ENCODE results near the gene B3GALNT2.

B3GALNT2 gene

GRCh38 chr1:235455823-235456222, 48.4 kb downstream of the B3GALNT2 start:
- H3K27ac ChIP-seq (ENCODE audit: insufficient read depth, low read length, poor library complexity, severe bottlenecking), result no peak overlapping the region
- no peaks in the 10 kb centered on the region for H3K9me3 ChIP-seq (ENCODE audit: control insufficient read depth, low read length)
- no peaks in the 10 kb centered on the region for H3K27me3 ChIP-seq (replicated peaks; ENCODE audit: control insufficient read depth, insufficient read depth, low read length, poor library complexity, severe bottlenecking)
- no peak for DNase-seq
- no peaks in the 10 kb centered on the region for H3K36me3 ChIP-seq (ENCODE audit: control insufficient read depth, insufficient read depth, low read length)
- H3K4me1 ChIP-seq (ENCODE audit: control insufficient read depth, insufficient read depth, low read length, poor library complexity, severe bottlenecking), result no peaks in the 10 kb centered on the region
- H3K4me3 ChIP-seq (ENCODE audit: insufficient read depth, low read depth, low read length, poor library complexity, severe bottlenecking), result no peak overlapping the region

GRCh38 chr1:235455097-235455496, 49.2 kb downstream of the B3GALNT2 start:
- no peak for DNase-seq
- no peak overlapping the region for H3K4me3 ChIP-seq (ENCODE audit: insufficient read depth, low read depth, low read length, poor library complexity, severe bottlenecking)
- H3K36me3 ChIP-seq (ENCODE audit: control insufficient read depth, insufficient read depth, low read length), result peaks cover 3% of the 10 kb centered on the region
- H3K9me3 ChIP-seq (ENCODE audit: control insufficient read depth, low read length), result no peaks in the 10 kb centered on the region
- no peaks in the 10 kb centered on the region for H3K27me3 ChIP-seq (replicated peaks; ENCODE audit: control insufficient read depth, insufficient read depth, low read length, poor library complexity, severe bottlenecking)
- H3K27ac ChIP-seq (ENCODE audit: insufficient read depth, low read length, poor library complexity, severe bottlenecking), result no peak overlapping the region
- no peaks in the 10 kb centered on the region for H3K4me1 ChIP-seq (ENCODE audit: control insufficient read depth, insufficient read depth, low read length, poor library complexity, severe bottlenecking)

DNA sequence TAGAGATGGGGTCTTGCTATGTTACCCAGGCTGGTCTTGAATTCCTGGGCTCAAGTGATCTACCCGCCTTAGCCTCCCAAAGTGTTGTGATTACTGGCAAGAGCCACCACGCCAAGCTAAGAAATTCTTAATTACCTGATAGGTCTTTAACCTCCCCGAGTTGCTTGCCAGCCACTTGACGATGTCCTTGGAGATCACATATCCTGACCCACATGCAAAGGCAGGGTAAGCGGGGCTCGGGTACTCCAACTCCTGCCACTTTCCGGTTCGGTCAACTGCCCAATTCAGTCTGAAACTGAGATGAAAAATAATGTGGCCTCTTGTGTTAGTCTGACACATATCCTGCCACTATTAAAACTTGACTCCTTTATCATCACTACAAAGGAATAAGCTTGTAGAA, 50.2 kb downstream of the B3GALNT2 start:
- Histone ChIP-seq H3K27me3 (replicated peaks; ENCODE audit: control insufficient read depth, insufficient read depth, low read length, poor library complexity, severe bottlenecking) (no peaks in the 10 kb centered on the region), H3K9me3 (ENCODE audit: control insufficient read depth, low read length) (no peaks in the 10 kb centered on the region), H3K4me3 (ENCODE audit: insufficient read depth, low read depth, low read length, poor library complexity, severe bottlenecking) (no peak overlapping the region), H3K36me3 (ENCODE audit: control insufficient read depth, insufficient read depth, low read length) (peaks cover 8% of the 10 kb centered on the region), H3K4me1 (ENCODE audit: control insufficient read depth, insufficient read depth, low read length, poor library complexity, severe bottlenecking) (no peaks in the 10 kb centered on the region), H3K27ac (ENCODE audit: insufficient read depth, low read length, poor library complexity, severe bottlenecking) (no peak overlapping the region)
- DNase-seq, result no peak

DNA sequence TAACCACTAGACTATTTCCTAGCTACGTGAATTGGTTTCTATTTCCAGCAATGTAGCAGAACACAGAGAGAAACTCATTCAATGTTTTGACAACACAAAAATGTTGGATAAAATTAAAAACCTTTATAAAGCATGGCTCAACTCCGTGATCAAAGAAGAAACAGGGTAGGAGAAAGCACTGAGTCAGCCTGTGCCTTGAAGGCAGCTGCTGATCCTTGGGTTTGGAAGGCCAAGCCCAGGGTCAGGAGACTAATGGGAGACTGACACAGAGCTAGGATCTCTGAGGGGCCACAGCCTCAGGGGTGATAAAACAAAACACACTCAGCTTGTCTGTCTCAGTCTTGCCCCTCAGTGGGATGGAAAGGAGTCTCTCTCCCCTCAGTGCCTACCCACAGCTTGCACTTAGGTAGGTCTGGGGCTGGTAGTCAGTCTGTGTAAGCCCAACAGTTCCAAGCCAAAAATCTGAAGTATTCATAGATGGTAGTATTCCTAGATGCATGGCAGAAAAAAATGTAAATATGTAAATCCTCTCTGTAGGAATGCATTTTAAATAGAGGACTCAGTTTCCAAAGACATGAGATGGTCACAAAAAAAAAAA, 53.3 kb downstream of the B3GALNT2 start:
- H3K4me3 ChIP-seq (ENCODE audit: insufficient read depth, low read depth, low read length, poor library complexity, severe bottlenecking), result no peak overlapping the region
- H3K27me3 ChIP-seq (replicated peaks; ENCODE audit: control insufficient read depth, insufficient read depth, low read length, poor library complexity, severe bottlenecking), result no peaks in the 10 kb centered on the region
- H3K27ac ChIP-seq (ENCODE audit: insufficient read depth, low read length, poor library complexity, severe bottlenecking), result no peak overlapping the region
- no peaks in the 10 kb centered on the region for H3K4me1 ChIP-seq (ENCODE audit: control insufficient read depth, insufficient read depth, low read length, poor library complexity, severe bottlenecking)
- no peaks in the 10 kb centered on the region for H3K9me3 ChIP-seq (ENCODE audit: control insufficient read depth, low read length)
- H3K36me3 ChIP-seq (ENCODE audit: control insufficient read depth, insufficient read depth, low read length), result peaks cover 22% of the 10 kb centered on the region
- DNase-seq, result no peak

DNA sequence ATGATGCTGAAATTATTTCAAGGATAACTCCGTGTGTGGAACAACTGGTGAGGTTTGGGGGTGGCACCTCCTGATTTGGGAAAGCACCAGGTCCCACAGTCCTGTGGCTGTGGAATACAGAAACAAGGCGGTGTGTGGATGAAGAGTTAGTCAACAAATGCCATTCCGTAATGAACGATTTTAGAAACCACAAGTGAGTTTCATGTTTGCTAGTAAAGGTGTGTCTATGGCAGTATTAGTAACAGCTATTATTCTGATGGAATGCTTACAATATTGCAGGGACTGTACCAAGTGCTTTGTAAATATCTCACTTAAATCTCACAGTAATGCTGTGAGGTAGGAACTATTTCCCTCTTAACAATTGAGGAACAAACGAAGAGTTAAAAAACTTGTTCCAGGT, 53.8 kb downstream of the B3GALNT2 start:
- H3K9me3 ChIP-seq (ENCODE audit: control insufficient read depth, low read length), result no peaks in the 10 kb centered on the region
- H3K4me1 ChIP-seq (ENCODE audit: control insufficient read depth, insufficient read depth, low read length, poor library complexity, severe bottlenecking), result no peaks in the 10 kb centered on the region
- no peaks in the 10 kb centered on the region for H3K27me3 ChIP-seq (replicated peaks; ENCODE audit: control insufficient read depth, insufficient read depth, low read length, poor library complexity, severe bottlenecking)
- H3K4me3 ChIP-seq (ENCODE audit: insufficient read depth, low read depth, low read length, poor library complexity, severe bottlenecking), result no peak overlapping the region
- DNase-seq, result no peak
- H3K27ac ChIP-seq (ENCODE audit: insufficient read depth, low read length, poor library complexity, severe bottlenecking), result no peak overlapping the region
- H3K36me3 ChIP-seq (ENCODE audit: control insufficient read depth, insufficient read depth, low read length), result peaks cover 27% of the 10 kb centered on the region

DNA sequence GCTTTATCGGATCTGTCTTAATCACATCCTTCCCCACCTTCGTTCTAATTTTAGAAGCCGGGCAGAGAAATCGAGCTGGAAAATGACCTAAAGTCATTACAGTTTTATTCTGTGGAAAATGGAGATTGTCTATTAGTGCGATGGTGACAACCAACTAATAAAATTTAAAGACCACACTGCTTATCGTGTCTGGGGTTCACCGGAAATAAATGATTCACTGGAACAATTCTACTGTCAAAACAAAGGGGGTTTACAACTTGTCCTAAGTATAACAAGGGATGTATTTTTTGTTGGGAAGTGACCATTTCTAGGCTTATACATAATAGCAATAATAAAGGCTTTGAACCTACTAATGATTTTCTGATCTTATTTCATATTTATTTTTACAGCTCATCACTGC, 55.6 kb downstream of the B3GALNT2 start:
- Histone ChIP-seq H3K36me3 (ENCODE audit: control insufficient read depth, insufficient read depth, low read length) (peaks cover 37% of the 10 kb centered on the region), H3K27me3 (replicated peaks; ENCODE audit: control insufficient read depth, insufficient read depth, low read length, poor library complexity, severe bottlenecking) (no peaks in the 10 kb centered on the region), H3K4me3 (ENCODE audit: insufficient read depth, low read depth, low read length, poor library complexity, severe bottlenecking) (no peak overlapping the region), H3K9me3 (ENCODE audit: control insufficient read depth, low read length) (no peaks in the 10 kb centered on the region), H3K4me1 (ENCODE audit: control insufficient read depth, insufficient read depth, low read length, poor library complexity, severe bottlenecking) (no peaks in the 10 kb centered on the region), H3K27ac (ENCODE audit: insufficient read depth, low read length, poor library complexity, severe bottlenecking) (no peak overlapping the region)
- DNase-seq, result no peak

DNA sequence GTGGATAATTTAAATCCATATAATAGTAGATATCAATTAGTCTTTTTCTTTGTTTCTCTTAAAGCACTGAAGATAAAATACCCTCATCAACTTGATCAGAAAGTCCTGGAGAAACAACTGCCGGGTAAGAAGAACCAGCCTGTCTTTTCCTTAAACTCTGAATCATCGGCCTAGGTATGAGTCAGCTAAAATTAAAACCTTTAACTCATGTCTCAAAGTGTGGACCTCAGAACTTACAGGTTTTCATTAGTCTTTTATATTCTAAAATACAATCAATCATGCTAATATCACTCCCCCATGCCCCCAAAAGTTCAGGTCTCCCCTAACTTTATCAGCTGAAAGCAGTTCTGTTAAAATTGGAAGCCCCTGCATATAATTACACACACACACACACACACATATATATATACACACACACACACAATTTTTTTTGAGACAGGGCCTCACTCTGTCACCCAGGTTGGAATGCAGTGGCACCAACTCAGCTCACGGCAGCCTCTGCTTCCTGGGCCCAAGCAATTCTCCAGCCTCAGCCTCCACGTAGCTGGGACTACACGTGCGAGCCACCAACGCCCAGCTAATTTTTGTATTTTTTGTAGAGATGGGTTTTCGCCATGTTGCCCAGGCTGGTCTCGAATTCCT, 61.3 kb downstream of the B3GALNT2 start:
- Histone ChIP-seq H3K4me3 (ENCODE audit: insufficient read depth, low read depth, low read length, poor library complexity, severe bottlenecking) (no peak overlapping the region), H3K27me3 (replicated peaks; ENCODE audit: control insufficient read depth, insufficient read depth, low read length, poor library complexity, severe bottlenecking) (no peaks in the 10 kb centered on the region), H3K9me3 (ENCODE audit: control insufficient read depth, low read length) (no peaks in the 10 kb centered on the region), H3K36me3 (ENCODE audit: control insufficient read depth, insufficient read depth, low read length) (peaks cover 36% of the 10 kb centered on the region), H3K27ac (ENCODE audit: insufficient read depth, low read length, poor library complexity, severe bottlenecking) (no peak overlapping the region), H3K4me1 (ENCODE audit: control insufficient read depth, insufficient read depth, low read length, poor library complexity, severe bottlenecking) (no peaks in the 10 kb centered on the region)
- no peak for DNase-seq

GRCh38 chr1:235441159-235441685, 63.0 kb downstream of the B3GALNT2 start:
- Histone ChIP-seq H3K4me3 (ENCODE audit: insufficient read depth, low read depth, low read length, poor library complexity, severe bottlenecking) (no peak overlapping the region), H3K27me3 (replicated peaks; ENCODE audit: control insufficient read depth, insufficient read depth, low read length, poor library complexity, severe bottlenecking) (no peaks in the 10 kb centered on the region), H3K9me3 (ENCODE audit: control insufficient read depth, low read length) (no peaks in the 10 kb centered on the region), H3K36me3 (ENCODE audit: control insufficient read depth, insufficient read depth, low read length) (peaks cover 37% of the 10 kb centered on the region), H3K4me1 (ENCODE audit: control insufficient read depth, insufficient read depth, low read length, poor library complexity, severe bottlenecking) (no peaks in the 10 kb centered on the region), H3K27ac (ENCODE audit: insufficient read depth, low read length, poor library complexity, severe bottlenecking) (no peak overlapping the region)
- no peak for DNase-seq

GRCh38 chr1:235434001-235434400, 70.3 kb downstream of the B3GALNT2 start:
- H3K36me3 ChIP-seq (ENCODE audit: control insufficient read depth, insufficient read depth, low read length), result peaks cover 29% of the 10 kb centered on the region
- H3K4me3 ChIP-seq (ENCODE audit: insufficient read depth, low read depth, low read length, poor library complexity, severe bottlenecking), result no peak overlapping the region
- no peak for DNase-seq
- H3K27ac ChIP-seq (ENCODE audit: insufficient read depth, low read length, poor library complexity, severe bottlenecking), result no peak overlapping the region
- no peaks in the 10 kb centered on the region for H3K9me3 ChIP-seq (ENCODE audit: control insufficient read depth, low read length)
- no peaks in the 10 kb centered on the region for H3K4me1 ChIP-seq (ENCODE audit: control insufficient read depth, insufficient read depth, low read length, poor library complexity, severe bottlenecking)
- H3K27me3 ChIP-seq (replicated peaks; ENCODE audit: control insufficient read depth, insufficient read depth, low read length, poor library complexity, severe bottlenecking), result no peaks in the 10 kb centered on the region

GRCh38 chr1:235430991-235431390, 73.3 kb downstream of the B3GALNT2 start:
- Histone ChIP-seq H3K27me3 (replicated peaks; ENCODE audit: control insufficient read depth, insufficient read depth, low read length, poor library complexity, severe bottlenecking) (no peaks in the 10 kb centered on the region), H3K9me3 (ENCODE audit: control insufficient read depth, low read length) (no peaks in the 10 kb centered on the region), H3K4me1 (ENCODE audit: control insufficient read depth, insufficient read depth, low read length, poor library complexity, severe bottlenecking) (no peaks in the 10 kb centered on the region), H3K27ac (ENCODE audit: insufficient read depth, low read length, poor library complexity, severe bottlenecking) (no peak overlapping the region), H3K36me3 (ENCODE audit: control insufficient read depth, insufficient read depth, low read length) (peaks cover 19% of the 10 kb centered on the region), H3K4me3 (ENCODE audit: insufficient read depth, low read depth, low read length, poor library complexity, severe bottlenecking) (no peak overlapping the region)
- DNase-seq, result no peak
